ENCODE data around the gene UGP2.

Gene UGP2

GRCh38 chr2:63855418-63856302, 14.0 kb downstream of the UGP2 start:
- H3K4me1 ChIP-seq (ENCODE audit: control insufficient read depth, insufficient read depth, low read length): no peaks in the 10 kb centered on the region
- H3K4me3 ChIP-seq (ENCODE audit: low read length): no peak overlapping the region
- H3K36me3 ChIP-seq (ENCODE audit: control insufficient read depth, insufficient read depth, low read length): peaks cover 5% of the 10 kb centered on the region
- no peak overlapping the region for H3K27ac ChIP-seq (ENCODE audit: low read depth, low read length)
- H3K27me3 ChIP-seq (ENCODE audit: control insufficient read depth, insufficient read depth, low read length): no peaks in the 10 kb centered on the region
- H3K9ac ChIP-seq (ENCODE audit: low read length): no peak overlapping the region

DNA sequence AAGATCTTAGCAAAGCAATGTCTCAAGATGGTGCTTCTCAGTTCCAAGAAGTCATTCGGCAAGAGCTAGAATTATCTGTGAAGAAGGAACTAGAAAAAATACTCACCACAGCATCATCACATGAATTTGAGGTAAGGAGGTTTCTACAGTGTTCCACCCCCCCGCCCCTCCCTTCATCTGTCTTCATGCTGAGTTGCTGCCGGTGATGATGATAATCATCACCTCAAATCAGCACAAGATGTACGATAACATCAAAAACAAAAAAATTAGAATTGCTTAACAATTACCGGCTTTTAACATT, 14.6 kb downstream of the UGP2 start:
- Histone ChIP-seq H3K4me3 (ENCODE audit: low read length) (no peak overlapping the region), H3K27ac (ENCODE audit: low read depth, low read length) (no peak overlapping the region), H3K36me3 (ENCODE audit: control insufficient read depth, insufficient read depth, low read length) (peaks cover 5% of the 10 kb centered on the region), H3K9ac (ENCODE audit: low read length) (no peak overlapping the region), H3K4me1 (ENCODE audit: control insufficient read depth, insufficient read depth, low read length) (no peaks in the 10 kb centered on the region), H3K27me3 (ENCODE audit: control insufficient read depth, insufficient read depth, low read length) (no peaks in the 10 kb centered on the region)

GRCh38 chr2:63858291-63858690, 16.6 kb downstream of the UGP2 start:
- Histone ChIP-seq H3K9ac (ENCODE audit: low read length) (no peak overlapping the region), H3K4me3 (ENCODE audit: low read length) (no peak overlapping the region), H3K27ac (ENCODE audit: low read depth, low read length) (no peak overlapping the region), H3K27me3 (ENCODE audit: control insufficient read depth, insufficient read depth, low read length) (no peaks in the 10 kb centered on the region), H3K4me1 (ENCODE audit: control insufficient read depth, insufficient read depth, low read length) (peaks cover 3% of the 10 kb centered on the region), H3K36me3 (ENCODE audit: control insufficient read depth, insufficient read depth, low read length) (peaks cover 5% of the 10 kb centered on the region)

- H3K4me3 ChIP-seq (ENCODE audit: low read length): no peak overlapping the region
- no peaks in the 10 kb centered on the region for H3K27me3 ChIP-seq (ENCODE audit: control insufficient read depth, insufficient read depth, low read length)
- peaks cover 5% of the 10 kb centered on the region for H3K4me1 ChIP-seq (ENCODE audit: control insufficient read depth, insufficient read depth, low read length)
- no peak overlapping the region for H3K9ac ChIP-seq (ENCODE audit: low read length)
- peaks cover 14% of the 10 kb centered on the region for H3K36me3 ChIP-seq (ENCODE audit: control insufficient read depth, insufficient read depth, low read length)
- H3K27ac ChIP-seq (ENCODE audit: low read depth, low read length): no peak overlapping the region
Observed at GRCh38 chr2:63861220-63861822, 19.6 kb downstream of the UGP2 start.

DNA sequence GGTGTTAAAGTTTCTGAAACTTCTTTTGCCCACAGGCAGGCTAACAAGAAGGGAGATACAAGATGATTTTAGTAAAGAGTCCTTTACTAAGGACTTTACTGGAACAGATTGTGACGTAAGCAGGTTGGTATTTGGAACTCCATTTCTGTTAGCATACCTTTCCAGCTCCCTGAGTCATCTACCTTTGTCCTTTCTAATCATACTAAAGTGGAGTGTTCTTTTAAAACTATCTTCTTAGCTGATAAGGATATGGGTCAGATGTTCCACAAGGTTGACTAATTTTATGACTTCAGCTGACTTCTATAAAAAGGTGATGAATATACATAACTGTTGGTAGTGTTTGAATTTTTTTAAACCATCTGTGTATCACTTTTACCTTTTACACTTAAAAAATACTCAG, 21.1 kb downstream of the UGP2 start:
- H3K9ac ChIP-seq (ENCODE audit: low read length): no peak overlapping the region
- no peak overlapping the region for H3K27ac ChIP-seq (ENCODE audit: low read depth, low read length)
- H3K4me1 ChIP-seq (ENCODE audit: control insufficient read depth, insufficient read depth, low read length): peaks cover 5% of the 10 kb centered on the region
- H3K4me3 ChIP-seq (ENCODE audit: low read length): no peak overlapping the region
- H3K36me3 ChIP-seq (ENCODE audit: control insufficient read depth, insufficient read depth, low read length): peaks cover 12% of the 10 kb centered on the region
- no peaks in the 10 kb centered on the region for H3K27me3 ChIP-seq (ENCODE audit: control insufficient read depth, insufficient read depth, low read length)

DNA sequence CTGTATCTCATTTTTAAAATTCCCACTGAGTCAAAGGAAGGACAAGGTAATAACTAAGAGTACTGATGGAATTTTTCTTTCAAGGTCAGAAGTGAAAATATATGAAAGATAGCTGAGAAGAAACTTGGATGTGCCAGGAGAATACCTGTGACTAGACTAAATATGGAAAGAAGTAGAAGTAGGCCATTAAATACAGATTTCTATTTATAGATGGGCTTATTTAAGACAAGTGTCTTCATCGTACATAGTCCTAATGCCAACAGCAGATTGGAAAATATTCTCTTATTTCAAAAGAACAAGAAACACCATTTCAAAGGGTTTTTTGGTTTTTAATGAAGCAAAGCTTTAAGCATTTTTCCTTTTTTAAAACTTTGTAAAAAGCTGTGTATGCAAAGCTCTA, 22.0 kb downstream of the UGP2 start:
- H3K4me1 ChIP-seq (ENCODE audit: control insufficient read depth, insufficient read depth, low read length): peaks cover 5% of the 10 kb centered on the region
- H3K9ac ChIP-seq (ENCODE audit: low read length): no peak overlapping the region
- no peak overlapping the region for H3K4me3 ChIP-seq (ENCODE audit: low read length)
- H3K27me3 ChIP-seq (ENCODE audit: control insufficient read depth, insufficient read depth, low read length): no peaks in the 10 kb centered on the region
- H3K36me3 ChIP-seq (ENCODE audit: control insufficient read depth, insufficient read depth, low read length): peaks cover 9% of the 10 kb centered on the region
- H3K27ac ChIP-seq (ENCODE audit: low read depth, low read length): no peak overlapping the region

DNA sequence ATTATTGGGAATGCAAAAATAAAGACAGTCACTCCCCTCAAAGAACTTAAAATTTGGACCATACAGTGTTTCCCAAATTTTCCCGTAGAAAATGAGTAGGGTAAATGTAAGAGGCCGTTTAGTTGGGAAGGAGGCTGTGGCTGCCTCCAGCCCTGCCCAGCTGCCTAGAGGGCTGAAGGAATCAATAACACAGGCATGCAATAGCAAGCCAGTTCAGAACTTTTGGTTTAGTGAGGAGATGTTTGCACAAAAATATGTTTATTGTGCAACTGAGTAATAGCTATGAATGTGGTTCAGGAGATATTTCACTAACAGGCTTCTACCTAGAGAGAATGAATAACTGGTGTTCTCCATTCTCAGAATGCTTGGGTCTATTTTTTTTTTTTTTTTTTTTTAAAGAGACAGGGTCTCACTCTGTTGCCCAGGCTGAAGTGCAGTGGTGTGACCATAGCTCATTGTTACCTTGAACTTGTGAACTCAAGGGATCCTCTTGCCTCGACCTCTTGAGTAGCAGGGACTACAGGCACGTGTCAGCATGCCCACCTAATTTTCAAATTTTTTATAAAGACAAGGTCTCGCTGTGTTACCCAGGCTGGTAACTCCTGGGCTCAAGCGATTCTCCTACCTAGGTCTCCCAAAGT, 23.6 kb downstream of the UGP2 start:
- Histone ChIP-seq H3K4me3 (ENCODE audit: low read length) (no peak overlapping the region), H3K36me3 (ENCODE audit: control insufficient read depth, insufficient read depth, low read length) (peaks cover 9% of the 10 kb centered on the region), H3K9ac (ENCODE audit: low read length) (no peak overlapping the region), H3K27ac (ENCODE audit: low read depth, low read length) (no peak overlapping the region), H3K4me1 (ENCODE audit: control insufficient read depth, insufficient read depth, low read length) (peaks cover 5% of the 10 kb centered on the region), H3K27me3 (ENCODE audit: control insufficient read depth, insufficient read depth, low read length) (no peaks in the 10 kb centered on the region)

DNA sequence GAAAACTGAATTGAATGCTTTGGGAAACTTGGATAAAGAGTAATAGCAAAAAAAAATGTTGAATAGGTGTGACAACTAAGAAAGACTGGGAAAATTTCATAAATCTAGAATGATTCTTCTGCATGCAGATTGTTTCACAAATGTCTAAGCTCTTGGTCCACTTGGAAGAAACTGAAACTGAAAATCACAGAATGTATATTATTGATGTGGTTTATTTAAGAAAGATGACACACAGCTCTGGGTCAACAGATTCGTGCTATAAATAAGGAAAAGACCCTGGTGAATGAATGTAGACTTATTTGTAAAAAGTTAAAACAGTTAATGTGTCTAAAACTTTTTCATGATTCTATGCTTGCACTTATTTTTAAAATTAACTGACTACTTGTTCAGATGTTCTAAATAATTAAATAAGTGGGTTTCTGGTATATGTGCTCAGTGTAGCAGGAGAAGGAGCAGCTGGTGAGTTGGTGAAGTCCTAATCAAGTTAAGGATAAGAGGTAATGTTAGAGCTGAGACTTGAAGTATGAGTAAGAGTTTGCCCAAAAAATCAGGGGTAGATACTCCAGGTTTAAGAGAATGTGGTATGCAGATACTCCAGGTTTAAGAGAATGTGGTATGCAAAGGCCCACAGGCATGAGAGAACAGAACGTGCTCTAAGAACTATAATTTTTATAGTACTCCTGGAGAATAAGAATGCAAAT, 24.5 kb downstream of the UGP2 start:
- no peak overlapping the region for H3K9ac ChIP-seq (ENCODE audit: low read length)

DNA sequence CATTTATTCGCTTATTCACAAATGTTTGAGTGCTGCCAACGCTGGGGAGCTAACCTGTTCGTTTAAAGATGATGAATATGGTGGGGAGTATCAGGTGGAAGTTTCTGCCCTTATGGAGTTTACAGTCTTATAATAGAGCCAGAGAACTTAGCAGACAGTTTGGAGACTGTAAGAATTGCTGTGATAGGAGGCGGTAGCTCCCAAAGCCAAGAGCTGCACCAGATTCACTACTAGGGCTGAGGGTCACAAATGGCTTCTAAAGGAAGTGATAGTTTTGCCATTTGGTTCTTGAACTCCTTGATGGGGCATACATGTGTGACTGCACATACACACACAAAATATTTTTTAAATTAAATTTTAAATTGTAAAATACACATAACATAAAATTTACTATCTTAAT, 29.0 kb downstream of the UGP2 start:
- Histone ChIP-seq H3K9ac (ENCODE audit: low read length) (no peak overlapping the region), H3K27me3 (ENCODE audit: control insufficient read depth, insufficient read depth, low read length) (no peaks in the 10 kb centered on the region), H3K4me3 (ENCODE audit: low read length) (no peak overlapping the region), H3K4me1 (ENCODE audit: control insufficient read depth, insufficient read depth, low read length) (no peaks in the 10 kb centered on the region), H3K27ac (ENCODE audit: low read depth, low read length) (no peak overlapping the region), H3K36me3 (ENCODE audit: control insufficient read depth, insufficient read depth, low read length) (no peaks in the 10 kb centered on the region)

More for the DNA sequence above, 24.5 kb downstream of the UGP2 start:
- Histone ChIP-seq H3K27me3 (ENCODE audit: control insufficient read depth, insufficient read depth, low read length) (no peaks in the 10 kb centered on the region), H3K27ac (ENCODE audit: low read depth, low read length) (no peak overlapping the region), H3K4me3 (ENCODE audit: low read length) (no peak overlapping the region), H3K36me3 (ENCODE audit: control insufficient read depth, insufficient read depth, low read length) (peaks cover 9% of the 10 kb centered on the region), H3K4me1 (ENCODE audit: control insufficient read depth, insufficient read depth, low read length) (peaks cover 5% of the 10 kb centered on the region)

DNA sequence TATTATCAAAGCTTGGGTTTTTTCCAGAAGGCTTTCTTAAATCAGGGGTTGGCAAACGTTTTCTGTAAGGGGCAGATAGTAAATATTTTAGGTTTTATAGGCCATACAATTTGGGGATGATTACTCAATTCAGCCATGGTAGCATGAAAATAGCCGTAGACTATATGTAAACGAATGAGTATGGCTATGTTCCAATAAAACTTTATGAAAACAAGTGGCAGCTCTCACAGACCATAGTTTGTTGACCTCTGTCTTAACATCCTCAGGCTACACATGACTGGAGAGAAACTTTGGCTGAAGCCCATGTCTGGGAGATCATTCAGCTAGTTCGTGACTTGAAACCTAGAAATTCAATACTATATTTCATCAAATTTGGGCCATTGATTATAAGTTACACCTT, 30.2 kb downstream of the UGP2 start:
- H3K36me3 ChIP-seq (ENCODE audit: control insufficient read depth, insufficient read depth, low read length): no peaks in the 10 kb centered on the region
- no peaks in the 10 kb centered on the region for H3K4me1 ChIP-seq (ENCODE audit: control insufficient read depth, insufficient read depth, low read length)
- H3K27ac ChIP-seq (ENCODE audit: low read depth, low read length): no peak overlapping the region
- no peak overlapping the region for H3K9ac ChIP-seq (ENCODE audit: low read length)
- no peak overlapping the region for H3K4me3 ChIP-seq (ENCODE audit: low read length)
- no peaks in the 10 kb centered on the region for H3K27me3 ChIP-seq (ENCODE audit: control insufficient read depth, insufficient read depth, low read length)

- Histone ChIP-seq H3K4me1 (ENCODE audit: control insufficient read depth, insufficient read depth, low read length) (no peaks in the 10 kb centered on the region), H3K27me3 (ENCODE audit: control insufficient read depth, insufficient read depth, low read length) (no peaks in the 10 kb centered on the region), H3K27ac (ENCODE audit: low read depth, low read length) (no peak overlapping the region), H3K4me3 (ENCODE audit: low read length) (no peak overlapping the region), H3K36me3 (ENCODE audit: control insufficient read depth, insufficient read depth, low read length) (no peaks in the 10 kb centered on the region), H3K9ac (ENCODE audit: low read length) (no peak overlapping the region)
Observed at GRCh38 chr2:63872571-63873328, 31.1 kb downstream of the UGP2 start.

Measured in rectal smooth muscle tissue (tissue), 1 donor.